ENCODE data around the gene C17orf100. TPM values are rescaled to one million over a fixed set of nuclear protein-coding genes. Genes with fewer than 3 reads are reported as not detected.
A peak's percentile ranks its signal among the peaks of the same experiment; 100 is the strongest.

The C17orf100 gene
- total RNA-seq, 4 donors from 2014 or later, result 0.50 to 1.5 (median 0.84) TPM

DNA sequence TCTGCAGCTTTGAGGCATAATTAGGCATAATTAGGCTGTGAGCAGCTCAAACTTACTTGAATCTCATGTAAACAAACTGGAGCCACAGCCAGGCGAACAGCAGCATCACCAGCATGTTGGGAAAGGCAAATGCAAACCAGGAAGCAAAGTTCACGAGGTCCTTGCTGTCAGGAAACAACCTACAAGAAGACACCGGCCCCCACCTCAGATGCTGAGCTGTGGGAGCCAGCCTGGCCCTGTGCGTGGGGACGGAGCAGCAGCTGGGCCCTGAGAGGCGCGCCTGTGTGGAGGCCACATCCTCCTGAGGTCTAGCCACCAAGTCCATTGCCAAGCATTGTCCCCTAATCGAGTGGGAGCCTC lies 49.4 kb downstream of the C17orf100 start:
- intact Hi-C loops (cut with DNase I), result no loop called here
- Histone ChIP-seq H3K27ac (replicated peaks in 1 of 4) (no peak overlapping the region), H3K4me3 (no peak overlapping the region), H3K27me3 (peaks cover 0 to 41% (median 0%) of the 10 kb centered on the region in 4 donors), H3K4me1 (no peaks in the 10 kb centered on the region), H3K36me3 (no peaks in the 10 kb centered on the region), H3K9me3 (no peaks in the 10 kb centered on the region)
- DNase-seq (ENCODE audit: extremely low spot score), result no peak
- TF ChIP-seq EP300 (IDR thresholded peaks at IDR 0.05) (no peak), POLR2A (IDR thresholded peaks at IDR 0.05; ENCODE audit: low read depth) (no peak)
- 79% methylated on average over 4 of the region's 8 CpGs for WGBS

DNA sequence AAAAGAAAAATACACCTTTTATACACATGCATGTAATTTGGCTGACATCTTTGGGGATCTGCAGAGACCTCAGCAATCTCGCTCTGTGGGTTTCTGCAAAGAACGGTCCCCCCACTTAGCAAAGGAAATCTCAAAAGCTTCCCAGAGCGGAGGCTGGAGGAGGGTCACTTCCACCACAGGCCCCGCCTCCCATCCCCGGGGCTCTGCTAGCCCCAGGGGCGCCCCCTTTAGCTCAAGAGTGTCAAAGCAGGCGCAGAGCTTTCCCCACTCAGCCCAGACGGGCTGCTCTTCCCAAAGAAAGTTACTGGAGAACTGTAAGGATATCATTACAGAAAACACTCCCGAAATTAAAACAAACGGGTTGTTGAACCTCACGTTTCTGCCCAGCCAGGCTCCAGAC lies 50.2 kb downstream of the C17orf100 start:
- no peak for DNase-seq (ENCODE audit: extremely low spot score)
- Histone ChIP-seq H3K9me3 (no peaks in the 10 kb centered on the region), H3K4me3 (no peak overlapping the region), H3K4me1 (no peaks in the 10 kb centered on the region), H3K27me3 (peaks cover 0 to 40% (median 0%) of the 10 kb centered on the region in 4 donors), H3K36me3 (no peaks in the 10 kb centered on the region), H3K27ac (replicated peaks in 1 of 4) (no peak overlapping the region)
- intact Hi-C loops (cut with DNase I), result no loop called here
- WGBS, result 17% methylated on average over 11 of the region's 11 CpGs
- TF ChIP-seq EP300 (IDR thresholded peaks at IDR 0.05), result no peak
- TF ChIP-seq, protein P1, sequence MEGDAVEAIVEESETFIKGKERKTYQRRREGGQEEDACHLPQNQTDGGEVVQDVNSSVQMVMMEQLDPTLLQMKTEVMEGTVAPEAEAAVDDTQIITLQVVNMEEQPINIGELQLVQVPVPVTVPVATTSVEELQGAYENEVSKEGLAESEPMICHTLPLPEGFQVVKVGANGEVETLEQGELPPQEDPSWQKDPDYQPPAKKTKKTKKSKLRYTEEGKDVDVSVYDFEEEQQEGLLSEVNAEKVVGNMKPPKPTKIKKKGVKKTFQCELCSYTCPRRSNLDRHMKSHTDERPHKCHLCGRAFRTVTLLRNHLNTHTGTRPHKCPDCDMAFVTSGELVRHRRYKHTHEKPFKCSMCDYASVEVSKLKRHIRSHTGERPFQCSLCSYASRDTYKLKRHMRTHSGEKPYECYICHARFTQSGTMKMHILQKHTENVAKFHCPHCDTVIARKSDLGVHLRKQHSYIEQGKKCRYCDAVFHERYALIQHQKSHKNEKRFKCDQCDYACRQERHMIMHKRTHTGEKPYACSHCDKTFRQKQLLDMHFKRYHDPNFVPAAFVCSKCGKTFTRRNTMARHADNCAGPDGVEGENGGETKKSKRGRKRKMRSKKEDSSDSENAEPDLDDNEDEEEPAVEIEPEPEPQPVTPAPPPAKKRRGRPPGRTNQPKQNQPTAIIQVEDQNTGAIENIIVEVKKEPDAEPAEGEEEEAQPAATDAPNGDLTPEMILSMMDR (IDR thresholded peaks at IDR 0.05), result peak in 1 of 3 experiments; percentile 15

DNA sequence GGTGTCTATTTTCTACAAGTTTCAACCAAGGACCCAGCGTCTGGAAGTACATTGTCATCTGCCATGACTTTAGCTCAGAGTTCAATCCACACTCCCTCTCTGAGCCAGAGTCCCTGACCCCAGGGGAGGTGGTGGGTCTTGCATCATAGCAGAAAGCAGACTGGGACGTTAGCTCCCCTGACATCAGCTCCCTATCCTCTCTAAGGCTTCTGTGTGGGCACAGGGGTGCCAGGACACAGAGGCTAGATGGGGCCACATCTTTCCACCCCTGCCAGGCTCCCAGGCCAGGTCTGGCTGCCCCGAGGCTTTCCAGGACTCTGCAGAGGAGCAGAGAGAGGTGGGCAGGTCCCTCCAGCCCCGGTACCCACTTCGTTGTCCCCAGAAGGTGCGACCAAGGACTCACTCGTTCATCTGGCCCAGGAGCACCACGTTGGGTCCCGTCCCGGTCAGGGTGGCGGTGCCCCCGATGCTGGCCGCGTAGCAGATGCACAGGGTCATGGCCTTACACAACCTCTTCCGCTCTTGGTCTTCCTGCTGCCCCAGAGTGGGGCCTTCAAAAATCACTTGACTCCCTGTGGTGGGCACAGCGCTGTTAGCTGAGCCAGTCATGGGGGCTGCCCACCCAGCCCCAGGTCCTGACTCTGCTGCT lies 51.1 kb downstream of the C17orf100 start:
- peaks cover 0 to 45% (median 0%) of the 10 kb centered on the region in 4 donors for H3K27me3 ChIP-seq
- no peak overlapping the region for H3K27ac ChIP-seq (replicated peaks in 1 of 4)
- intact Hi-C loops (cut with DNase I), result no loop called here
- no peaks in the 10 kb centered on the region for H3K4me1 ChIP-seq
- 93% methylated on average over 12 of the region's 16 CpGs for WGBS
- no peaks in the 10 kb centered on the region for H3K36me3 ChIP-seq
- H3K9me3 ChIP-seq, result no peaks in the 10 kb centered on the region
- TF ChIP-seq, protein P1 (IDR thresholded peaks at IDR 0.05), result no peak
- TF ChIP-seq POLR2A (IDR thresholded peaks at IDR 0.05; ENCODE audit: low read depth) (no peak), EP300 (IDR thresholded peaks at IDR 0.05) (no peak), POLR2AphosphoS5 (IDR thresholded peaks at IDR 0.05) (no peak)
- H3K4me3 ChIP-seq, result no peak overlapping the region
- DNase-seq (ENCODE audit: extremely low spot score), result no peak

Small RNA genes lying within 50 kb of the gene (small RNA-seq; reads per million reads assigned to genes)
- gene MIR4520-1, result 0 to 0.17 (median 0) reads per million in 3 donors

Other genes starting within 250 kb of the C17orf100 start
- gene AIPL1, start 216.6 kb upstream of the C17orf100 start, total RNA-seq, result not detected
- gene PIMREG, start 207.3 kb upstream of the C17orf100 start, total RNA-seq, result under 1 TPM in 1 of 4 donors, not detected in 3; 0.80 TPM
- 10 to 100 TPM; 46.5 to 93.2 (median 68.9) TPM for gene PITPNM3, start 95.2 kb upstream of the C17orf100 start, total RNA-seq
- 10 to 100 TPM; 36.9 to 73.9 (median 46.4) TPM for gene KIAA0753, start 11.1 kb upstream of the C17orf100 start, total RNA-seq
- 100 to 1,000 TPM in 1 of 4 donors, 10 to 100 TPM in 3; 58.5 to 109 (median 74.2) TPM for gene TXNDC17, start 10.7 kb upstream of the C17orf100 start, total RNA-seq
- gene MED31, start 157 bp upstream of the C17orf100 start, total RNA-seq, result 1 to 10 TPM; 4.5 to 8.7 (median 6.9) TPM
- gene SLC13A5, start 61.6 kb downstream of the C17orf100 start, total RNA-seq, result under 1 TPM in 1 of 4 donors, not detected in 3; 0.34 TPM
- gene XAF1, start 104.3 kb downstream of the C17orf100 start, total RNA-seq, result 10 to 100 TPM; 11.1 to 35.3 (median 15.9) TPM
- gene FBXO39, start 124.5 kb downstream of the C17orf100 start, total RNA-seq, result under 1 TPM in 2 of 4 donors, not detected in 2; 0.33 to 0.83 TPM
- not detected for gene TEKT1, start 180.0 kb downstream of the C17orf100 start, total RNA-seq